NCI-H1694 (cell line): ENCODE measurements around the gene ACOT13.
"Not testable (repeated sequence)": the region's sequence is repeated elsewhere in the genome, so short reads cannot be mapped to it uniquely, and the experiment has no call there.

Experiments
- DNase-seq: peaks from one replicate; lab custom pipeline; 2025; lab: John Stamatoyannopoulos, UW

The ACOT13 gene

GRCh38 chr6:24730653-24731052 is 63.8 kb downstream of the ACOT13 start:
- DNase-seq: not testable (repeated sequence)

GRCh38 chr6:24731456-24732134 is 64.7 kb downstream of the ACOT13 start:
- not testable (repeated sequence) for DNase-seq

- DNase-seq: no peak
Measured at GRCh38 chr6:24734166-24734565, 67.3 kb downstream of the ACOT13 start.

GRCh38 chr6:24734710-24735109 is 67.8 kb downstream of the ACOT13 start:
- DNase-seq: not testable (repeated sequence)

GRCh38 chr6:24738741-24739140 is 71.9 kb downstream of the ACOT13 start:
- DNase-seq: no peak

- DNase-seq: no peak
Measured at GRCh38 chr6:24740861-24741260, 74.0 kb downstream of the ACOT13 start.

GRCh38 chr6:24742216-24742738 is 75.4 kb downstream of the ACOT13 start:
- DNase-seq: no peak

- no peak for DNase-seq
Measured at GRCh38 chr6:24743265-24743943, 76.5 kb downstream of the ACOT13 start.

- DNase-seq: no peak
Measured at GRCh38 chr6:24743944-24744335, 77.1 kb downstream of the ACOT13 start.

- no peak for DNase-seq
Measured at GRCh38 chr6:24744911-24745310, 78.0 kb downstream of the ACOT13 start.

- DNase-seq: no peak
Measured at GRCh38 chr6:24749297-24749696, 82.4 kb downstream of the ACOT13 start.

GRCh38 chr6:24750878-24751277 is 84.0 kb downstream of the ACOT13 start:
- DNase-seq: not testable (repeated sequence)

- no peak for DNase-seq
Measured at GRCh38 chr6:24752503-24752902, 85.6 kb downstream of the ACOT13 start.

GRCh38 chr6:24752917-24753492 is 86.1 kb downstream of the ACOT13 start:
- no peak for DNase-seq

- no peak for DNase-seq
Measured at GRCh38 chr6:24753545-24753944, 86.7 kb downstream of the ACOT13 start.

GRCh38 chr6:24754378-24754777 is 87.5 kb downstream of the ACOT13 start:
- not testable (repeated sequence) for DNase-seq
